Measurements from ENCODE around the gene HSPA14. TPM values are rescaled to one million over a fixed set of nuclear protein-coding genes. Genes with fewer than 3 reads are reported as not detected.

The HSPA14 gene
- polyA plus RNA-seq, 3 donors = 18.8 to 23.6 (median 22.8) TPM

Other genes with a start within 250 kb of the HSPA14 start
- gene FAM107B, start 63.4 kb upstream of the HSPA14 start, polyA plus RNA-seq (ENCODE audit: insufficient read length in 3 of 3) = 100 to 1,000 TPM in 2 of 3 donors, 10 to 100 TPM in 1; 90.6 to 121 (median 117) TPM
- gene CDNF, start 269 bp upstream of the HSPA14 start, polyA plus RNA-seq (ENCODE audit: insufficient read length in 3 of 3) = 1 to 10 TPM; 2.0 to 3.3 (median 2.6) TPM
- 10 to 100 TPM; 15.4 to 17.3 (median 16.9) TPM for gene MSANTD7, start within 50 bp of the HSPA14 start, polyA plus RNA-seq (ENCODE audit: insufficient read length in 3 of 3)
- 10 to 100 TPM; 16.5 to 24.2 (median 21.4) TPM for gene SUV39H2, start 40.6 kb downstream of the HSPA14 start, polyA plus RNA-seq (ENCODE audit: insufficient read length in 3 of 3)
- gene DCLRE1C, start 115.8 kb downstream of the HSPA14 start, polyA plus RNA-seq (ENCODE audit: insufficient read length in 3 of 3) = 10 to 100 TPM; 15.2 to 19.7 (median 17.0) TPM
- 1 to 10 TPM; 1.1 to 2.9 (median 1.6) TPM for gene MEIG1, start 121.1 kb downstream of the HSPA14 start, polyA plus RNA-seq (ENCODE audit: insufficient read length in 3 of 3)
- gene OLAH, start 205.6 kb downstream of the HSPA14 start, polyA plus RNA-seq (ENCODE audit: insufficient read length in 3 of 3) = under 1 TPM; 0.43 to 0.65 (median 0.51) TPM

Data from renal cortex interstitium (tissue), 3 donors.